CD14-positive monocyte (primary cell): ENCODE measurements around the gene CDH2. TPM values are rescaled to one million over a fixed set of nuclear protein-coding genes. Genes with fewer than 3 reads are reported as not detected.

Experiments
- DNase-seq, 3 donors: peaks; one replicate each; pipeline ENCODE4 v3.0.0-alpha.2; 2011 to 2022
- H2AFZ ChIP-seq: 2 replicates; pipeline ENCODE4 v1.6.0; 2012; ENCODE audit warnings: mild to moderate bottlenecking, low read depth, low read length, inconsistent platforms; ENCODE audit not compliant: insufficient read depth, poor library complexity, severe bottlenecking
- H3K27ac ChIP-seq, 2 donors: 1 replicate in 1 of 2; 2 replicates in 1 of 2; pipeline ENCODE4 v1.5.1; 2012 to 2013; ENCODE audit warnings: low read length in 2 of 2, control low read depth in 1 of 2, inconsistent platforms in 1 of 2, low read depth in 1 of 2, mild to moderate bottlenecking in 1 of 2
- H3K27me3 ChIP-seq, 2 donors: one replicate each; pipeline versions ENCODE4 v1.6.0 to v1.6.1; 2011 to 2013; ENCODE audit warnings: low read length in 2 of 2; ENCODE audit not compliant: control insufficient read depth in 2 of 2, insufficient read depth in 2 of 2
- H3K36me3 ChIP-seq, 2 donors: replicated peaks in 1 of 2; 1 replicate in 1 of 2; 2 replicates in 1 of 2; pipeline versions ENCODE4 v1.5.1 to v1.6.1; 2012 to 2013; ENCODE audit warnings: low read length in 2 of 2, control low read depth in 1 of 2, inconsistent platforms in 1 of 2, mild to moderate bottlenecking in 1 of 2; ENCODE audit not compliant: insufficient read depth in 2 of 2, control insufficient read depth in 1 of 2
- H3K4me1 ChIP-seq, 2 donors: 1 replicate in 1 of 2; 2 replicates in 1 of 2; pipeline versions ENCODE4 v1.5.1 to v1.6.1; 2012 to 2013; ENCODE audit warnings: low read length in 2 of 2, control low read depth in 1 of 2, inconsistent platforms in 1 of 2, mild to moderate bottlenecking in 1 of 2, moderate library complexity in 1 of 2; ENCODE audit not compliant: insufficient read depth in 2 of 2, control insufficient read depth in 1 of 2
- H3K4me2 ChIP-seq: replicated peaks from 2 replicates; pipeline ENCODE3; 2012; ENCODE audit warnings: low read length, moderate library complexity, mild to moderate bottlenecking; ENCODE audit not compliant: poor library complexity, severe bottlenecking; ENCODE audit errors: extremely low read depth
- H3K4me3 ChIP-seq, 3 experiments: fragments of 200-600 bp in 1 of 3; sonication (generic) in 1 of 3; replicated peaks in 1 of 3; 1 replicate in 2 of 3; 2 replicates in 1 of 3; pipeline ENCODE4 v1.5.1; 2011 to 2013; ENCODE audit warnings: low read length in 3 of 3, mild to moderate bottlenecking in 3 of 3, control low read depth in 2 of 3, low read depth in 2 of 3, inconsistent platforms in 1 of 3, moderate library complexity in 1 of 3
- H3K79me2 ChIP-seq: 2 replicates; pipeline ENCODE4 v1.6.0; 2012; ENCODE audit warnings: mild to moderate bottlenecking, control low read depth, inconsistent platforms, low read length, moderate library complexity; ENCODE audit not compliant: insufficient read depth
- H3K9ac ChIP-seq: 2 replicates; pipeline ENCODE4 v1.6.0; 2017; ENCODE audit warnings: low read length, mild to moderate bottlenecking; ENCODE audit not compliant: insufficient read depth, poor library complexity, severe bottlenecking
- H3K9me3 ChIP-seq, 2 donors: replicated peaks in 1 of 2; 1 replicate in 1 of 2; 2 replicates in 1 of 2; pipeline versions ENCODE4 v1.5.1 to v1.6.1; 2012 to 2013; ENCODE audit warnings: low read length in 2 of 2, control low read depth in 1 of 2; ENCODE audit not compliant: control insufficient read depth in 1 of 2, insufficient read depth in 1 of 2
- H4K20me1 ChIP-seq: 2 replicates; pipeline ENCODE4 v1.6.0; 2012; ENCODE audit warnings: mild to moderate bottlenecking, low read length, control low read depth, moderate library complexity; ENCODE audit not compliant: insufficient read depth
- H3K27ac Mint-ChIP-seq, 7 donors: one replicate each; pipeline ENCODE4 v1.8.0; 2020; ENCODE audit warnings: mild to moderate bottlenecking in 7 of 7, mixed read lengths in 7 of 7, moderate library complexity in 6 of 7, inconsistent platforms in 2 of 7
- H3K27me3 Mint-ChIP-seq, 3 donors: one replicate each; pipeline ENCODE4 v1.8.0; 2021 to 2022; ENCODE audit warnings: low read depth in 3 of 3, mild to moderate bottlenecking in 3 of 3, mixed read lengths in 3 of 3, moderate library complexity in 3 of 3, inconsistent platforms in 1 of 3
- H3K36me3 Mint-ChIP-seq, 2 donors: one replicate each; pipeline ENCODE4 v1.8.0; 2020; ENCODE audit warnings: mixed read lengths in 2 of 2, inconsistent platforms in 1 of 2, mild to moderate bottlenecking in 1 of 2
- H3K4me1 Mint-ChIP-seq: one replicate; pipeline ENCODE4 v1.8.0; 2020; ENCODE audit warnings: mild to moderate bottlenecking, mixed read lengths
- H3K4me3 Mint-ChIP-seq, 2 donors: one replicate each; pipeline ENCODE4 v1.8.0; 2020; ENCODE audit warnings: mild to moderate bottlenecking in 2 of 2, mixed read lengths in 2 of 2, moderate library complexity in 1 of 2
- H3K9me3 Mint-ChIP-seq, 7 donors: one replicate each; pipeline ENCODE4 v1.8.0; 2020 to 2022; ENCODE audit warnings: mixed read lengths in 7 of 7, mild to moderate bottlenecking in 6 of 7, moderate library complexity in 6 of 7, inconsistent platforms in 2 of 7
- WGBS: methylation state at CpG from one replicate; pipeline ENCODE4 v1.1.5; 2013; ENCODE audit warnings: missing lambda C conversion rate; ENCODE audit not compliant: insufficient coverage; 5-methylcytosine and 5-hydroxymethylcytosine counted together
- intact Hi-C, 2 donors: fragments of 100-400 bp; cut with micrococcal nuclease; formaldehyde crosslinking; loops; one replicate each; pipeline versions ENCODE4 v1.15.0 to v1.15.1; 2023
- polyA plus RNA-seq, 3 donors: library from polyadenylated mRNA; depleted of rRNA in 1 of 3; unstranded in 2 of 3; stranded (reverse) in 1 of 3; fragments of 300-500 nt in 2 of 3; fragments of >200 nt in 1 of 3; fragmentation: Illumina TruSeq in 2 of 3; gene quantifications; 1 replicate in 2 of 3; 2 replicates in 1 of 3; pipeline ENCODE4 v1.2.3, GENCODE V29; 2012 to 2021
- TF ChIP-seq, protein P1 (sequence below): fragments of 200-600 bp; IDR thresholded peaks from one replicate; pipeline ENCODE4 v1.8.0; 2022; ENCODE audit warnings: antibody characterized with exemption, mild to moderate bottlenecking

Gene CDH2
- polyA plus RNA-seq, 3 donors, result 0.03 to 0.32 (median 0.08) TPM

DNA sequence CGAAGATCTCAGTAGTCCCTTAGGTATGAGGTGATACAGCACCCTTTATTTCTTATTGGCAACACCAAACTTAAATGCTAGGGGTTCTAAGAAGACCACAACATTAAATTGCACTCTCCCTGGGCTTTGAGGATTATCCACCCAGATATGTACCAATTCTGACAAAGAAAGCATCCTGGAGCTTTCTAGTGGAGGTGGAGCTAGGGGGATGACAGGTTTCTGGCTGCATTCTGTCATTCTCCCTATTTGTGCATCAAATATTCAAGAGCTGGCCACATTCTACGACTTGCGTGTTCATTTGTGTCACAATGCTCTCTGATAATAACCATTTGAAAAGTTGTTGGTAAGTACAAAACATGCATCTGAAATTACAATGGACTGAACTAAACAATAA lies 111.1 kb downstream of the CDH2 start:
- Histone ChIP-seq H3K79me2 (no peaks in the 10 kb centered on the region), H3K9me3 (no peaks in the 10 kb centered on the region), H3K27me3 (no peaks in the 10 kb centered on the region), H3K36me3 (no peaks in the 10 kb centered on the region), H3K4me3 (no peak overlapping the region), H3K4me1 (no peaks in the 10 kb centered on the region), H3K4me2 (no peak overlapping the region), H3K9ac (no peak overlapping the region), H4K20me1 (no peaks in the 10 kb centered on the region), H3K27ac (no peak overlapping the region), H2AFZ (no peak overlapping the region)
- no peaks in the 10 kb centered on the region for H3K4me1 Mint-ChIP-seq
- H3K4me3 Mint-ChIP-seq, result no peak overlapping the region
- DNase-seq, result no peak
- intact Hi-C loops, result no loop called here
- TF ChIP-seq, protein P1, sequence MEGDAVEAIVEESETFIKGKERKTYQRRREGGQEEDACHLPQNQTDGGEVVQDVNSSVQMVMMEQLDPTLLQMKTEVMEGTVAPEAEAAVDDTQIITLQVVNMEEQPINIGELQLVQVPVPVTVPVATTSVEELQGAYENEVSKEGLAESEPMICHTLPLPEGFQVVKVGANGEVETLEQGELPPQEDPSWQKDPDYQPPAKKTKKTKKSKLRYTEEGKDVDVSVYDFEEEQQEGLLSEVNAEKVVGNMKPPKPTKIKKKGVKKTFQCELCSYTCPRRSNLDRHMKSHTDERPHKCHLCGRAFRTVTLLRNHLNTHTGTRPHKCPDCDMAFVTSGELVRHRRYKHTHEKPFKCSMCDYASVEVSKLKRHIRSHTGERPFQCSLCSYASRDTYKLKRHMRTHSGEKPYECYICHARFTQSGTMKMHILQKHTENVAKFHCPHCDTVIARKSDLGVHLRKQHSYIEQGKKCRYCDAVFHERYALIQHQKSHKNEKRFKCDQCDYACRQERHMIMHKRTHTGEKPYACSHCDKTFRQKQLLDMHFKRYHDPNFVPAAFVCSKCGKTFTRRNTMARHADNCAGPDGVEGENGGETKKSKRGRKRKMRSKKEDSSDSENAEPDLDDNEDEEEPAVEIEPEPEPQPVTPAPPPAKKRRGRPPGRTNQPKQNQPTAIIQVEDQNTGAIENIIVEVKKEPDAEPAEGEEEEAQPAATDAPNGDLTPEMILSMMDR, result no peak
- no peak overlapping the region for H3K27ac Mint-ChIP-seq
- peaks cover 0 to 5% (median 2%) of the 10 kb centered on the region in 7 donors for H3K9me3 Mint-ChIP-seq
- H3K27me3 Mint-ChIP-seq, result no peaks in the 10 kb centered on the region
- WGBS, result no CpG with 5 or more reads among the region's 3 CpGs
- H3K36me3 Mint-ChIP-seq, result no peaks in the 10 kb centered on the region

DNA sequence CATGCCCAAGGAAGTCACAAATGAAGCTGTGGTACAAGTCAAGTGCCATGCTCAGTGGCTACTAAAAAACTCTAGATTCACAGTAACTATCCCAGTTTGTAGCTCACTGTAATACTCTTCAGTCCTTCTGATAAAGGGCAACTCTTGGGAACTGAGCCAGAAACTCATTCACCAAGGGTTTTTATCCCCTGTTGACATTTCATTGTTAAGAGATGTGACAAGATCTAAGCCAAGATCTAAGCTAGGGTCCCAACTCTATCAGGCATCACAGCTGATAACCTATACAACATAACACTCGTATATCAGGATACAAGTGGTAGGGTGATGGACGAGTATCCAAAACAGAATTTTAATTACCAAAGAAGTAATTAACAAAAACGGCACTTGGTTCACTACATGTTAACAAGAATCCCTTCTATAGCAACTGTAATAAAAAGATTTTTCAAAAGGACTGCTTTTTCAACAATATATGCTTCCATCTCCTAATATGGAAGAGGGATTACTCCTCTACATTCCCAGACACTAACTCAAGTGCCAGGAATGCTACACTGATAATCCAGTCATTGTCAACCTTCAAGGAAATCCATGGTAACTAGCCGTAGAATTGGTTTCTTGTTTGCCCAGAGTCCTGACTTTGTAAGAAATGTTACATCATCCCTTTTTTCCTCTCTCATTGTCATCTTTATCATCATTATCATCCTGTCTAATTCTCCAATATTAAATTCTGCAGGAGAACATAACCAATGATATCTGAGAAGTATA lies 111.7 kb downstream of the CDH2 start:
- Mint-ChIP-seq H3K36me3 (no peaks in the 10 kb centered on the region), H3K27me3 (no peaks in the 10 kb centered on the region), H3K9me3 (peaks cover 0 to 5% (median 2%) of the 10 kb centered on the region in 7 donors), H3K4me1 (no peaks in the 10 kb centered on the region), H3K27ac (no peak overlapping the region), H3K4me3 (no peak overlapping the region)
- Histone ChIP-seq H3K4me3 (no peak overlapping the region), H2AFZ (no peak overlapping the region), H3K27me3 (no peaks in the 10 kb centered on the region), H3K36me3 (no peaks in the 10 kb centered on the region), H3K9me3 (no peaks in the 10 kb centered on the region), H4K20me1 (no peaks in the 10 kb centered on the region), H3K27ac (no peak overlapping the region), H3K9ac (no peak overlapping the region), H3K4me1 (no peaks in the 10 kb centered on the region), H3K79me2 (no peaks in the 10 kb centered on the region), H3K4me2 (no peak overlapping the region)
- intact Hi-C loops, result no loop called here
- DNase-seq, result no peak
- WGBS, result no CpG with 5 or more reads among the region's 4 CpGs
- TF ChIP-seq, protein P1, result no peak
